Fibroblast of mammary gland (primary cell): ENCODE data around the gene CAAP1.
"Not testable (repeated sequence)": the region's sequence is repeated elsewhere in the genome, so short reads cannot be mapped to it uniquely, and the experiment has no call there.

Experiments used
- DNase-seq: peaks from one replicate; pipeline ENCODE4 v3.0.0-alpha.2; 2010; ENCODE audit warnings: low read depth
- H3K4me3 ChIP-seq: 2 replicates; pipeline ENCODE4 v1.5.1; 2011; ENCODE audit warnings: low read depth, mild to moderate bottlenecking, low read length, moderate library complexity; ENCODE audit not compliant: control insufficient read depth
- CTCF ChIP-seq: conservative IDR thresholded peaks from 2 replicates; pipeline ENCODE4 v1.5.1; 2011; ENCODE audit warnings: low read depth, low read length, inconsistent platforms; ENCODE audit not compliant: control insufficient read depth, insufficient read depth

CAAP1 gene

GRCh38 chr9:26891726-26892125, 876 bp downstream of the CAAP1 start:
- TF ChIP-seq CTCF: no peak
- no peak for DNase-seq
- H3K4me3 ChIP-seq: peak overlapping the region; percentile 95

- H3K4me3 ChIP-seq: no peak overlapping the region
- no peak for DNase-seq
- TF ChIP-seq CTCF: no peak
Observed at GRCh38 chr9:26888271-26888670, 4.3 kb downstream of the CAAP1 start.

- H3K4me3 ChIP-seq: no peak overlapping the region
- no peak for TF ChIP-seq CTCF
- no peak for DNase-seq
Observed at GRCh38 chr9:26882154-26882553, 10.4 kb downstream of the CAAP1 start.

GRCh38 chr9:26880262-26880661, 12.3 kb downstream of the CAAP1 start:
- TF ChIP-seq CTCF: no peak
- no peak overlapping the region for H3K4me3 ChIP-seq
- no peak for DNase-seq

- not testable (repeated sequence) for H3K4me3 ChIP-seq
Observed at GRCh38 chr9:26875155-26875554, 17.4 kb downstream of the CAAP1 start.

GRCh38 chr9:26870292-26870691, 22.3 kb downstream of the CAAP1 start:
- no peak for TF ChIP-seq CTCF
- no peak overlapping the region for H3K4me3 ChIP-seq
- peak; percentile 56 for DNase-seq

More at GRCh38 chr9:26875155-26875554, 17.4 kb downstream of the CAAP1 start:
- DNase-seq: not testable (repeated sequence)

GRCh38 chr9:26863074-26863473, 29.5 kb downstream of the CAAP1 start:
- DNase-seq: peak; percentile 29
- TF ChIP-seq CTCF: peak; percentile 49
- H3K4me3 ChIP-seq: no peak overlapping the region
